ENCODE data around the gene MRPL40.
A peak's percentile ranks its signal among the peaks of the same experiment; 100 is the strongest.

MRPL40 gene

GRCh38 chr22:19463491-19464469, 31.4 kb downstream of the MRPL40 start:
- no peak for DNase-seq

GRCh38 chr22:19464546-19464945, 32.2 kb downstream of the MRPL40 start:
- no peak for DNase-seq

- no peak for DNase-seq
Measured at GRCh38 chr22:19464975-19465374, 32.6 kb downstream of the MRPL40 start.

GRCh38 chr22:19466126-19466716, 33.9 kb downstream of the MRPL40 start:
- no peak for DNase-seq

GRCh38 chr22:19466848-19467752, 34.8 kb downstream of the MRPL40 start:
- DNase-seq = no peak

- no peak for DNase-seq
Measured at GRCh38 chr22:19467912-19468311, 35.6 kb downstream of the MRPL40 start.

- DNase-seq = no peak
Measured at GRCh38 chr22:19469421-19469820, 37.1 kb downstream of the MRPL40 start.

- no peak for DNase-seq
Measured at GRCh38 chr22:19470010-19470409, 37.7 kb downstream of the MRPL40 start.

GRCh38 chr22:19471572-19471971, 39.2 kb downstream of the MRPL40 start:
- DNase-seq = no peak

GRCh38 chr22:19472233-19472632, 39.9 kb downstream of the MRPL40 start:
- DNase-seq = no peak

- no peak for DNase-seq
Measured at GRCh38 chr22:19473578-19473977, 41.2 kb downstream of the MRPL40 start.

- DNase-seq = no peak
Measured at GRCh38 chr22:19476023-19476422, 43.7 kb downstream of the MRPL40 start.

GRCh38 chr22:19477321-19478044, 45.1 kb downstream of the MRPL40 start:
- no peak for DNase-seq

- DNase-seq = no peak
Measured at GRCh38 chr22:19478045-19478900, 45.9 kb downstream of the MRPL40 start.

- peak; percentile 61 for DNase-seq
Measured at GRCh38 chr22:19478901-19479354, 46.6 kb downstream of the MRPL40 start, which contains the start of gene UFD1. Gene UFD1 (minus strand): TSS chr22:19479193. CDS start chr22:19479085, 108 bp downstream.

- peak; percentile 85 for DNase-seq
Measured at GRCh38 chr22:19479355-19480172, 47.2 kb downstream of the MRPL40 start, which contains the start of gene CDC45. Gene CDC45 (plus strand): TSS chr22:19479920. CDS start chr22:19479969, 49 bp downstream.

GRCh38 chr22:19480173-19480568, 47.8 kb downstream of the MRPL40 start:
- DNase-seq = no peak

GRCh38 chr22:19480789-19481188, 48.4 kb downstream of the MRPL40 start:
- DNase-seq = no peak

- DNase-seq = no peak
Measured at GRCh38 chr22:19482297-19482696, 50.0 kb downstream of the MRPL40 start.

Data from RPMI8226 (cell line).